ENCODE data around the gene TCFL5.

The TCFL5 gene

GRCh38 chr20:62896526-62896925, 34.9 kb upstream of the TCFL5 start:
- in situ Hi-C loops (cut with MboI; ENCODE audit: low sequenced_read_pairs): no loop called here

GRCh38 chr20:62895539-62895938, 33.9 kb upstream of the TCFL5 start:
- in situ Hi-C loops (cut with MboI; ENCODE audit: low sequenced_read_pairs): no loop called here

- in situ Hi-C loops (cut with MboI; ENCODE audit: low sequenced_read_pairs): no loop called here
Measured at GRCh38 chr20:62894261-62894660, 32.6 kb upstream of the TCFL5 start.

- in situ Hi-C loops (cut with MboI; ENCODE audit: low sequenced_read_pairs): no loop called here
Measured at GRCh38 chr20:62893700-62894099, 32.1 kb upstream of the TCFL5 start.

- in situ Hi-C loops (cut with MboI; ENCODE audit: low sequenced_read_pairs): no loop called here
Measured at GRCh38 chr20:62892348-62893304, 31.0 kb upstream of the TCFL5 start.

GRCh38 chr20:62891111-62891510, 29.5 kb upstream of the TCFL5 start:
- in situ Hi-C loops (cut with MboI; ENCODE audit: low sequenced_read_pairs): no loop called here

GRCh38 chr20:62890444-62890843, 28.8 kb upstream of the TCFL5 start:
- in situ Hi-C loops (cut with MboI; ENCODE audit: low sequenced_read_pairs): no loop called here

GRCh38 chr20:62889871-62890270, 28.2 kb upstream of the TCFL5 start:
- in situ Hi-C loops (cut with MboI; ENCODE audit: low sequenced_read_pairs): no loop called here

- in situ Hi-C loops (cut with MboI; ENCODE audit: low sequenced_read_pairs): no loop called here
Measured at GRCh38 chr20:62889411-62889810, 27.8 kb upstream of the TCFL5 start.

- in situ Hi-C loops (cut with MboI; ENCODE audit: low sequenced_read_pairs): no loop called here
Measured at GRCh38 chr20:62888910-62889309, 27.3 kb upstream of the TCFL5 start.

- in situ Hi-C loops (cut with MboI; ENCODE audit: low sequenced_read_pairs): no loop called here
Measured at GRCh38 chr20:62888406-62888805, 26.8 kb upstream of the TCFL5 start.

GRCh38 chr20:62887860-62888239, 26.2 kb upstream of the TCFL5 start:
- in situ Hi-C loops (cut with MboI; ENCODE audit: low sequenced_read_pairs): no loop called here

- in situ Hi-C loops (cut with MboI; ENCODE audit: low sequenced_read_pairs): no loop called here
Measured at GRCh38 chr20:62887152-62887859, 25.7 kb upstream of the TCFL5 start.

GRCh38 chr20:62886709-62887058, 25.1 kb upstream of the TCFL5 start:
- in situ Hi-C loops (cut with MboI; ENCODE audit: low sequenced_read_pairs): no loop called here

- in situ Hi-C loops (cut with MboI; ENCODE audit: low sequenced_read_pairs): no loop called here
Measured at GRCh38 chr20:62885896-62886708, 24.5 kb upstream of the TCFL5 start.

GRCh38 chr20:62885046-62885895, 23.6 kb upstream of the TCFL5 start:
- in situ Hi-C loops (cut with MboI; ENCODE audit: low sequenced_read_pairs): no loop called here

- in situ Hi-C loops (cut with MboI; ENCODE audit: low sequenced_read_pairs): no loop called here
Measured at GRCh38 chr20:62884556-62884955, 22.9 kb upstream of the TCFL5 start.

- in situ Hi-C loops (cut with MboI; ENCODE audit: low sequenced_read_pairs): no loop called here
Measured at GRCh38 chr20:62882426-62882825, 20.8 kb upstream of the TCFL5 start.

GRCh38 chr20:62881662-62882395, 20.2 kb upstream of the TCFL5 start:
- in situ Hi-C loops (cut with MboI; ENCODE audit: low sequenced_read_pairs): no loop called here
